Hair follicular keratinocyte (primary cell): ENCODE measurements around the gene CHST4. TPM values are rescaled to one million over a fixed set of nuclear protein-coding genes. Genes with fewer than 3 reads are reported as not detected.

Source experiments
- total RNA-seq: library from RNA; depleted of rRNA; stranded (reverse); fragments of >200 nt; gene quantifications from 2 replicates; pipeline ENCODE4 v1.2.3, GENCODE V29; 2015

CHST4 gene
- 0.30 TPM in 1 of 2 replicates, not detected in the other for total RNA-seq

GRCh38 chr16:71526111-71526631 lies at the start of gene CHST4:
Gene CHST4, plus strand, starts transcription at chr16:71526426. Its CDS starts 10,252 bp downstream, at chr16:71536678.

DNA sequence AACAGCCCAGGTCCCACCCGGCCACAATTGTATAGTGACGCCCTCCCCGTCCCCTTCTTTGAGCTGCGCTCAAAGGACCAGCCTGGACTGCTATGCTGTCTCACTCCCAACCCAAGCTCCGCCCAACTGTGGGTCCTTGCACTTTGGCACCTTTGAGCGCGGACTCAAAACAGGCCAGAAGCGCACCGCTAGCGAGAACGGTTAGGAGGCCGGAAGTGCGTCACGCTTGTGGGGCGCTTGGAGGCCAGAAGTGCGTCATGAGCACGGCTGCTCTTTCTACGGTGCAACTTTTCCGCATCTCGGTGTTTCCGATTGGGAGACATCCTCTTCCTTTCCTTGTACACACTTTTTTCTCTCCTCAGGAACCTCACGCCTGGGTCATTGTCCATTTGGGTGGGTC lies 37.1 kb upstream of the CHST4 start, which contains the start of gene ZNF19:
Gene ZNF19, minus strand, starts transcription at position 203 of the 400 bp plus-strand sequence. CDS start 7,210 bp downstream, outside the sequence.

DNA sequence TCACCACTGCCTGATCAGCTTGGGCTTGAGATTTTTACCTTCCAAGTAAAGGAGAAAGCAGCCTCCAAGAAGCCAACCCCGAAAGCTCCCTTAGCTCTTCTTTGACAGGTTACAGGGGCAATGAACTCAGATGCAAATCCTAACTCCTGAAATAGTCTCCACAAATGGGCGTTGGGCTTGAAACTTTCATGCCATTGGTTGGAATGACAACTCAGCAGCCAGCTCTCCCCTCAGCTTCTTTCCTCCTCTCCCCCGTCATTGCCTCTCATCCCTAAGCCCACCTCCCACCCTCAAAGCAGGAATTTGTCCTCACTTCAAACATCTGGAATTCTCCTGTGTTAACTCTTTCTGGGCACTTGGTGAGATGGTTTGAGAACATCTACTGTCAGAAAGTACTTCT lies 50.7 kb downstream of the CHST4 start, which contains the start of gene TAT:
Gene TAT, minus strand, starts transcription at position 122 of the 400 bp plus-strand sequence. CDS start 677 bp downstream, outside the sequence.

Other genes with a start within 250 kb of the CHST4 start
- 21.8 and 27.5 TPM in 2 replicates for gene CMTR2, start 237.0 kb upstream of the CHST4 start, total RNA-seq
- gene CALB2, start 167.7 kb upstream of the CHST4 start, total RNA-seq, result not detected in 2 replicates
- gene TLE7, start 84.4 kb upstream of the CHST4 start, total RNA-seq, result not detected in 2 replicates
- gene ZNF23, start 64.2 kb upstream of the CHST4 start, total RNA-seq, result 4.2 and 5.6 TPM in 2 replicates
- gene ZNF19, start 37.1 kb upstream of the CHST4 start, total RNA-seq, result 1.3 and 1.6 TPM in 2 replicates
- gene TAT, start 50.7 kb downstream of the CHST4 start, total RNA-seq, result not detected in 2 replicates
- gene MARVELD3, start 99.8 kb downstream of the CHST4 start, total RNA-seq, result 9.2 and 9.6 TPM in 2 replicates
- gene PHLPP2, start 198.3 kb downstream of the CHST4 start, total RNA-seq, result 4.5 and 6.0 TPM in 2 replicates